SK-MEL-5 (cell line): ENCODE data around the gene GPR78. TPM values are rescaled to one million over a fixed set of nuclear protein-coding genes. Genes with fewer than 3 reads are reported as not detected.

Source experiments
- DNase-seq: peaks from one replicate; pipeline ENCODE4 v3.0.0-alpha.2; 2016; ENCODE audit warnings: low read depth, low spot score
- in situ Hi-C: cut with HindIII; loops from 2 replicates; pipeline ENCODE4 v1.10.0; 2016; ENCODE audit warnings: low sequenced_read_pairs, high pct_unique_total_duplicates, low pct_unique_long_range_greater_than_20kb
- total RNA-seq: library from RNA; depleted of rRNA; stranded (reverse); fragments of >200 nt; shearing (Covaris generic); gene quantifications from 2 replicates; pipeline ENCODE4 v1.2.3, GENCODE V29; 2014

The GPR78 gene
- total RNA-seq, 1 experiment from 2014 or later, result not detected

DNA sequence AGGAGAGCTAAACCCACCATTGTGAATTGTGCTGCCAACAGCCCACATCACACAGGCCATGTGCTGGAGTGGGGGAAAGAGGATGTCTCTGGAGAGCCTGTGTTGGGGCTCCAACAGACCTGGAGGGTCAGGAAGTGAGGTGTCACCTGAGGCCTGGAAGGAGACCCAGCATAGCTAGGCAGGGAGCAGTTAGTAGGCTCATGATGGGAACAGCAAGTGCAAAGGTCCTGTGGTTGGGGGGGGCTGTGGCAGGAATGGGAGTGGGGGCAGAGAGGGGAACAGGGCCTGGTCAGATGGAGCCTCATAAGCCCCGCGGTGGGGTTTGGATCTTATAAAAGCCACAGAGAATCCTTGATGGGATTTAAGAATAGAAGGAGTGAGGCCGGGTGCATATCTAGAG, 35.9 kb upstream of the GPR78 start:
- DNase-seq, result no peak
- in situ Hi-C loops, result no loop called here

DNA sequence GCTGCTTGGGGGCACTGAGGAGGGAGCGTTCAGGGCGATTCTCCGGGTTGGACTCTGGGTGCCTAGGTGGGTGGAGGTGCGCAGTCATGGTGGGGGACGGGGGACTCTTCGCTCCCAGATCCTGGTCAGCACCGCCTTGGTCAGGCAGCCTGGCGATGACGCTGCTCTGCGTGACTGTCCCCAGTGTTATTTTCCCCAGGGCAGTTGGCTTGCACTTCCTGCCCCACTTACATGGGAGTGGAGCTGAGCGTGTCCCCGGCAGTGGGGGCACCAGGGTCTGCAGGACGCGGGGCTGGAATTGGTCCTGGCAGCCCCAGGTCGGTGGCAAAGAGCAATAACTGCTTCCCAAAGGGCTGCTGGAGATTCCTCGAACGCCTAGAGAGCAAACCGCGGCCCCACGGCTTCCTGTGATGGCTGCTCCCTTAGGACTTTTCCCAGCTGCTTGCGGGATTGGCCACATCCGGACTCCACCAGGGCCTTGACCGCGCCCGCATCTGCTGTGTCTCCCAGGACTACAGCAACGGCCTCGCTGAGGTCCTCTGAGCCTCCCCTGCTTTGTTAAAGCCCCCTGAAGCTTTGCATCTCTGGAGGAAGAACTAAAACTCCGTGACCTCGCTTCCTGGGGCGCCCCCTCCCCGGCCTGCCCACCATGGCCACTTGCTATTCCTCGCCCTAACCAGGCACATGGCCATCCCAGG, 35.3 kb upstream of the GPR78 start:
- peak; percentile 32 for DNase-seq
- in situ Hi-C loops, result no loop called here

DNA sequence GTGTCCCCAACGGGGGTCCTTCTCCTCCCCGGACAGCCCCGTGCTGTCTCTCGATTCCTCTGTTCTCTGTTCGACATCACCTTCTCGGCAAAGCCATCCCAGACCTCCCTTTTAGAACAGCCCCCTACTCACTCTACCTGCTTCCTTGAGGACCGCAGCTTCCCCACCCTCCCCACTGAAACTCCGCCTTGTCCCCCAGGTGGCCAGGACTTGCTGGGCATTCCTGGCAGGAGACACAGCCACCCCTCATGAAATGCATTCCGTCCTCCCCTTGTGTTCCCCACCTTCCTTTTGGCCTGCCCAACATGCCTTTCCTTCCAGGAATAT, 34.8 kb upstream of the GPR78 start:
- in situ Hi-C loops, result no loop called here
- no peak for DNase-seq

DNA sequence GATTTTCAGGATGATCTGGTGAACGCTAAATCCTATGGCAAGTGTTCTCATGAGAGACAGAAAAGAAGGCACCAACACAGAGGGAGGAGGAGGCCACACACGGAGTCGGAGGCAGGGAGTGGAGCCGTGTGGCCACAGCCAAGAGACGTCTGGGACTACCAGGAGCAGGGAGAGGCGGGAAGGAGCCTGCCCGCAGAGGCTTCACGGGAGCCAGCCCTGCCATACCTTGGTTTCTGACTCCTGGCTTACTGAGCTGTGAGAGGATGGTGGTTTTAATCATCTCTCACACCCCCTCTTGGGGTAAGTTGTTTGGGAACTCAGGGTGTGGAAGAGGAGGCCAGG, 33.5 kb upstream of the GPR78 start:
- DNase-seq, result no peak
- in situ Hi-C loops, result no loop called here

DNA sequence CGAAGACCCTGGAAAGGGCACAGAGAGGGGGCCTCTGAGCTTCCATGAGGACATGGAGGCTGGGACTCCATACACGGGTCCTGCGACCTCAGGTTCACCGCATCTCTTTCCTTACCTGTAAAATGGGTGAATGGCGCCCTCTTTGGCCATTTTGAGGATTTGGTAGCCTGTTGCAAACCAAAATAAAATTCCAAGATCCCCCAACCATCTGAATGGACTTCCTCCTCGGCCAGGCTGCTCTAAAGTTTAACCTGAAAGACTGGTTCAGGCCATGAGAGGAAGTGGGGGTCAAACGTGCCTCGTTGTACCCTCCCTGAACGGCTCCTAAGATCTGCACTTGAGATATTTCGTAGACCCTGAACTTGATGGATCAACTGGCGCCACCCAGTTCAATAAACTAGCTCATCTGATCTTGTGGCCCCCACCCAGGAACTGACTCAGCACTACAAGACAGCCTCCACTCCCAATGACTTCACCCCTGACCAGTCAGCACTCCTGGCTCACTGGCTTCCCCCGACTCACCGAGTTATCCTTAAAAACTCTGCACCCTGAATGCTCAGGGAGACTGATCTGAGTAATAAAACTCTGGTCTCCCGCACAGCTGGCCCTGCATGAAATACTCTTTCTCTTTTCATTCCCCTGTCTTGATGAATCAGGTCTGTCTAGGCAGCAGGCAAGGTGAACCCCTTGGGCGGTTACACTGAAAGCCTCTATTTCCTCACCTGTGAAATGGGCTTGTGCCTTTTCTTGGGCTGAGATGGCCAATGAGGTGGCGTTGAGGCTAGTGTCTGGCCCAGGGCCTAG, 32.9 kb upstream of the GPR78 start:
- peak; percentile 63 for DNase-seq
- in situ Hi-C loops, result no loop called here

DNA sequence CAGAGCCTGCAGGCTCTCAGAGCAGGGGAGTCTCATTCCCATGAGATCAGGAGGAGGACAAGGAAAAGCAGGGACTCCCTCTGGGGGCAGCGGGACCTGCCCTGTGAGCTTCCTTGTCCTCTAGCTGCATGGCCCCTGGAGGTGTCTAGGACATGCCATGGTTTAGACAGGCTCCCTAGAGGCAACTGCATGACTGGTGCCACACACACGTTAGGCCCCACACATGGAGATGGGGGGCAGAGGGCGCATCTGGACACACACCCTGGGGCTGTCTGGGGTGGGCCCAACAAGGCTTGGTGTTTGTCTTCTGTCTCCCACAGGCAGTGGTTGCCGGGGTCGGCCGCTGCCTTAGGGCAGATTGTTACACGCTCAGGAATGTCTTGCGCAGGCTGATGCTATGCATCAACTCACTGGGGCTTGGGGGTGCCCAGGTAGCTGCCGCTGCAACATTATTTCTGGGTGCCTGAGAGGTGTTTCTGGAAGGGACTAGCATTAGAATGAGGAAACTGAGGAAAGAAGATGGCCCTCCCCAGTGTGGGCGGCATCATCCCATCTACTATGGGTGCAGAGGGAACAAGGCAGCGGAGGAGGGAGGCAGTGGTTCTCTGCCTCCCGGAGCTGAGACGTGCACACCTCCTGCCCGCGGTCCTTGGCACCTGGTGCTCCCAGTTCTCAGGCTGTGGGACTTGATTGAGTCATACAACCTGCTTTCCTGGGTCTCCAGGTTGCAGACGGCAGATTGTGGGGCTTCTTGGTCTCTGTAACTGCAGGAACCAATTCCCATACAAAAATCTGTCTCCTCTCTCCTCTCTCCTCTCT, 32.1 kb upstream of the GPR78 start:
- in situ Hi-C loops, result no loop called here
- DNase-seq, result no peak

DNA sequence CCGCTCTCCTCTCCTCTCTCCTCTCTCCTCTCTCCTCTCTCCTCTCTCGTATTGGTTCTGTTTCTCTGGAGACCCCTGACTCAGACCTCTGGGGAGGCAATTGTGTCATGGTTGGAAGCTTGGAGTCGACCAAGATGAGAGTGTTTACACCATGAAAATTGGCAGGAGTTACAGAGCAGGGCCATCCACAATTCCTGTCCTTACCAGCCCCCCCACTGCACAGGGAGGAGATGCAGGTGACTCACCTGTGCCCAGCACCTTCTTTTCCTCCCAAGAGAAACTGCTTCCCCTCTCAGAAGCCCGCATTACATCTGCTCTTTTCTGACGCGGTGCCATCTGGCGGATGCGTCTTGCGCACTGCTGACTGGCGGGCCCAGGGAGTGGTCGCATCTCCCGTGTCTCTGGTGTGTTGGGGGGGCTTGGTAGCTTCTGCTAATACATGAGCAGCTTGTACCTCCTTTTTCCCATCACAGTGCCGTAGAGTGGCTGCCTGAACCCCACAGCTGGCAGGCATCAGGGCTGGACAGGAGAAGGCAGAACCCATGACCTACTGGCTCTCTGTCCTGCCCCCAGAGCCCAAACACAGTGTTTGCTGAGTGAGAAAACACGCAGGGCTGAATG, 31.4 kb upstream of the GPR78 start:
- DNase-seq, result no peak
- in situ Hi-C loops, result no loop called here

DNA sequence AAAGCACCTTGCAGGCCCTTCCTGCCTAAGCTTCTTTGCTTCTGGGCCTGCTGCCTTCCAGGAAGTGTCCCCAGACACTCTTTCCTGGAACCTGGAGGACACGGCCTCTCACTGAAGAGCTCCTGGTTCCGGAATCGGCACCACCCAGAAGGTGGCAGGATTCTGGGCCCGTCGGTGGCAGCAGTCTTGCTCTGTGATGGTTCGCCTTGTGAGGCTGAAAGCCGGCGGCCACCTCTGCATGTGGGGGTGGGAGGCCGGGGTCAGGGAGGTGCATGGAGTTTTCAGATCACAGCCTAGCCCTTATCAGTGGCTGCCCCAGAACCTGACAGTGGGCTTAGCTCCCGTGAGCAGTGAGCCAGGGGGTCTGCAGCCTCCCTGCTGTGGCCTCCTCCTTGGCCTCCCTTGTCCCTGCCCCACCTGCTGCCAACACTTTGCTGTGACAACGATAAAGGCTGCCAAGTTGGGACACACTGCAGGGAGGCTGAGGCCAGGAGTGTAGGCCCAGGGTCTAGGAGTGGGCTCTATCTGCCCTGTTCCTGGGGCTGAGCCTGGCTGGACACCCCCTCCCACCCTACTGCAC, 30.8 kb upstream of the GPR78 start:
- in situ Hi-C loops, result no loop called here
- no peak for DNase-seq

DNA sequence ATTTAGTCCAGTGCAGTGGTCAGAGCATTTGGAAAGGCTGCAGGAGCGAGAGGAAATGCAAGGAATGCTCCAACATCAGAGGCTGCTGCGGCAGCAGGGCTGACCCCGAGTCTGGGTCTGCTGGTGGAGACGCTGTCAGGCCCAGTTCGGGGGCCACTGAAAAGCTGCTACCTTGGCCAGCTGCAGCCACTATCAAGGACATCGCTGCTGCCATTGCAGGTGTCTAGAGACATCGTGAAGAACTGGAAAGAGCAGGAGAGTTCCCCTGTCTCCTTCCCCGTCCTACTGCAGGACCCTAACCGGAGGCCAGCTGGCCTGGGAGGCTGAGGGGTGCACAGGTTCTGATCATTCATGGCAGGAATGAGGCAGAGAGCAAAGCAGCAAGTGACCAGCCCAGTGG, 29.5 kb upstream of the GPR78 start:
- no peak for DNase-seq
- in situ Hi-C loops, result no loop called here

DNA sequence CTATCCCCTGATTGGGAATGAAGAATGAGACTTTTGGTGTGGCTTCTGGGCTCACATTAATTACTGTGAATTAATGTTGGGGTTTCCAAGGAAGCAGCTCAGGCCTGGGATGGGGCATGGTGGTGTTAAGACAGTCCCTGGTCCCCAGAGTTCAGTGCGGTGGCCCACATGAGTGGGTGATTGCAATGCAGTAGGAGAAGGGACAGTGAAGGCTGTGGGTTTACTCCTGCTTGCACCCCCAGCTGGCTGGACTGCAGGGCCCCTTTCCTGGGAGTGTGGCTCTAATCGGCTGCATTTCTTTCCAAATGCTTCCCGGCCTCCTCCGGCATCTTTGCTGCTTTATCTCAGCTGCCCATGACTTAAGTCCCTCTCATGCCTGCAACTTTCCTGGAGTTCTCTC, 28.2 kb upstream of the GPR78 start:
- DNase-seq, result no peak
- in situ Hi-C loops, result no loop called here

DNA sequence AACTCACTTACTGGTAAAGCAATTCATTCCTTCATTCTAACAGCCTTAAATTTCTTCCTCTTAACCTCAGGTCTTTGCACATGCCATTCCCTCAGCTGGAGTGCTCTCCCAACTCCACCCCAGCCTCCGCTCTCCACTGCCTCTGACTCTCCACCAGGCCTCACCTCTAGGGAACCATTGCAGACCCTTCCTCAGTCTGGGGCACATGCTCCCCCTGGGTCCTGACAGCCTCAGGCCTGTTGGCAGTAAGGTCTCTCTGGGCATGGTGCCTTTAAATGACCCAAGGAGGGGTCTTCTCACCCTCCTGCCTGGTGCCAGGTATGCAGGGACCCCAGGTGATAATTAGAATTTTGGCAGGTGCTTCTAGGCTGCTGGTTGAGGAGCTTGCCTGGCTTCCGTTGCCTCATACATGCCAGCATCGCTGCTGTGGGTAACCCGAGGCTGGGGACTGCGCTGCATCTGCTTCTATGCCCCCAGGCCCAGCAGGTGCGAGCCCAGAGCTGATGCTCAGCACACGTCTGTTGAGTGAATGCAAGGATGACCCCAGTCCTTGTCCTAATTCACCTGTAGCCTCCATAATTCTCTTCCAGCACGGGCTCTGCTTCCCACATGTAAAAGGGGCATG, 27.5 kb upstream of the GPR78 start:
- DNase-seq, result no peak
- in situ Hi-C loops, result no loop called here

DNA sequence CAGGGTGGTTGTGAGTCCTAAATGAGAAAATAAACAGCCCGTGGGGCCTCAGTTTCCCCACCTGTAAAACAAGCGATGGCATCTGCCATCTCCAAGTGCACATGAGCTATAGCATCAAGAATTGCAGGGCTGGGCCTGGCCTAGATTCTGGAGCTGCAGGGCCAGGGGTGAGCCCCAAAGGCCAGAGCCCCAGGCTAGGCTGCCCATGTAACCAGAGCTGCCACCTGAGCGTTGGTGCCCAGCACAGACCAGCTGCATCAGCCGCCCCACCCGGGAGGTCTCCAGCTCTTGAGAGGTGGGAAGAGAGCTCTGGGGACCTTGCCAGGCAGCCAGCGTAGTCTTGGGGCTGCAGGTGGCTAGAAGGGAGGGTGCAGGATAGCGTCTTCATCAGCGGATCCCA, 27.0 kb upstream of the GPR78 start:
- no peak for DNase-seq

DNA sequence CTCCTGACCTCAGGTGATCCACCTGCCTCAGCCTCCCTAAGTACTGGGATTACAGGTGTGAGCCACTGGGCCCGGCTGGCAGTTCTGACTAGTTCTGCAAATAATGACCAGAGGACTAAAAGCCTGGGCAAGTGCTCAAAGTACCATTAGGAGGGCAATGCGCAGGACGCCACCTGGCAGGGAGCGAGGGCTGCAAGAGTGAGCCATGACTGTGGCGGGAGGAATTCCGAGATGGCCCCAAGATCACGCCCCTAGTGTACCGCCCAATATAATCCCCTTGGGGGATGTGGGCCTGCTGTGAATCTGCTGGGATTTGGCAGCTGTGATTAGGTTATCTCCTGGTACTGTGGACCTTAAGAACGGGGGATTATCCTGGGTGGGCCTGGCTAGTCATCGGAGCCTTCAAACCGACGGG, 26.2 kb upstream of the GPR78 start:
- DNase-seq, result no peak
- in situ Hi-C loops, result no loop called here

More for the DNA sequence above, 27.0 kb upstream of the GPR78 start:
- in situ Hi-C loops, result no loop called here

DNA sequence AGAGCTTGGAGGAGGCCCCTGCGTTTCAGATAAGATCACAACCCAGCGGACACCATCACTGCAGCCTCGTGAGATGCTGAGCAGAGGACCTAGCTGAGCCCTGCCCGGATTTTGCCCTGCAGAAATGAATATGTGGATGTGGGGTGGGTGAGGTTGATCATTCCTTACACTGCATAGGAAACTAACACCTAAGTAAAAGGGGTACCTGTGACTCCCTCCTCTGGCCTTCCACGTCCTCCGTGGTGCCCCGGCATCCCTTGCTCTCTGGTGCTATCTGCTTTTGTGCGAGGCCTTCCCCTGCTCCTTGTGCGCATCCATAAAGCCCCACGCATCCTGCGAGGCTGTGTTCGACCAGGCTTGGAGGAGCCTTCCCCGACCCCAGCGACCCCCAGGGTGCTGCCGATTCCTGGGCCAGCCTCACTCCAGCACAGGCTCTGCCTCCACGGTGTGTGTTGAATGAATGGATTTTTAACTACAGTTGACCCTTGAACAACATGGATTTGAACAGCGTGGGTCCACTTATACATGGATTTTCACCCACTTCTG, 25.6 kb upstream of the GPR78 start:
- in situ Hi-C loops, result no loop called here
- DNase-seq, result no peak

DNA sequence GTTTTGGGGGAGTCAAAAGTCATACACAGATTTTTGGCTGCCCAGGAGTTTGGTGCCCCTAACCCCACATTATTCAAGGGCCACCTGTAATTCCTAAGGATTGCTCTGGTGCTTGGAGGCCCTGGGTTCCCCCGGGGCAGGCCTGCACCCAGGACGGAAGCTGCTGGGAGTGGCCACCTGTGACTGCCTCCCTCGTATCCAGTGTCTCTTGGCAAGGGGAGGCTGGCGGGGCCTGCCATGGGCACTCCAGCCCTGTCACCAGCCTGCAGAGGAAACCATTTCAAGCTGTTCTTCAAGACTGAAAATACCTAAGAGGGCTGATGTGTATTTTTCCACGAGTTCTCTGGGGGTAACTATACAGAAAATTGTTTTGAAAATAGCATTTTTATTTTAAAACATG, 24.5 kb upstream of the GPR78 start:
- DNase-seq, result no peak
- in situ Hi-C loops, result no loop called here

DNA sequence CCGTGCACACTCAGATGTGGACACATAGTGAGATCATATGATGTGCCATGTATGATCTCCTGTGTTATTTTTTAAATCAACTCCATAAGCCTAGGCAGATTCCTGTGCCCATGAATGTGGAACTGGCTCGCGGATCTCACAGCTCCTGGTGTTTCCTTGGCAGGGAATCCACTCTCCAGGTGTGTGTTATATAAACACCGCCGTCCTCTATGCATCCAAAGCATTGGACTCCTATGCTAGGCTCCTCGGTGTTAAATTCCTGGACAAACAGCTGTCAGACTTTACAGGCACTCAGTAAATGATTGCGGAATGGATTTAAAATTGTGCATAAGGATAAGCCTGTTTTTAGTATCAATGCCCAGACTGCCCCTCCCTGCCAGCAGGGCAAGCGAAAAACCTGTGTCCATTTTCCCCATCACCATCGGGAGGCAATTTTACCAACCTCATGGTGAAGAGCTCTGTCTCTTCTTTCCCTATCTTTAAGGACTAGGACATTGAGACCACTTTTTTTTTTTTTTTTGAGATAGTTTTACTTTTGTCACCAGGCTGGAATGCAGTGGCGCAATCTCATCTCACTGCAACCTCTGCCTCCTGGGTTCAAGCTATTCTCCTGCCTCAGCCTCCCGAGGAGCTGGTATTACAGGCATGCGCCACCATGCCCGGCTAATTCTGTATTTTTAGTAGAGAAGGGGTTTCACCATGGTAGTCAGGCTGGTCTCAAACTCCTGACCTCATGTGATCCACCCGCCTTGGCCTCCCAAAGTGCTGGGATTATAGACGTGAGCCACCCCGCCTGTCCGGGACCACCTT, 23.6 kb upstream of the GPR78 start:
- in situ Hi-C loops, result no loop called here
- no peak for DNase-seq
